ENCODE measurements around the gene ZNF652.

DNA sequence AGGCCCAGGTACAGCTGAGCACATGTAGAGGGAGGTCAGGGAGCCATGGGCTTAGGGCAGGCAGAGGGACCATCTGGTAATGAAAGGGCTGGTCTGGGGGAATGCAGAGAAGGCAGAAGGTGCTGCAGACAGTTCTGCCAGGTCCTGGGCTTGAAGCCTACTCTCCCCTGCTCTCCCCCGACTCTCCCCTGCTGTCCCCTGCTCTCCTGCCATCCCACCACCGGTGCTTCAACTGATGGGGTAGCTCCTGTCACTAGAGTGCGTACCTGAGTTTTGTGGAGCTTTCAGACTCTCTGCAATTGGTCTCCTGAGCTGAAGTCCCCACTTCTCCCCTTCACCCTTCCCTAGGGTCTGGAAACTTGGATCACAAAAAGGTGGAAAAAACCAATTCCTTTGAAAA, 94.1 kb downstream of the ZNF652 start:
- TF ChIP-seq, protein P1, sequence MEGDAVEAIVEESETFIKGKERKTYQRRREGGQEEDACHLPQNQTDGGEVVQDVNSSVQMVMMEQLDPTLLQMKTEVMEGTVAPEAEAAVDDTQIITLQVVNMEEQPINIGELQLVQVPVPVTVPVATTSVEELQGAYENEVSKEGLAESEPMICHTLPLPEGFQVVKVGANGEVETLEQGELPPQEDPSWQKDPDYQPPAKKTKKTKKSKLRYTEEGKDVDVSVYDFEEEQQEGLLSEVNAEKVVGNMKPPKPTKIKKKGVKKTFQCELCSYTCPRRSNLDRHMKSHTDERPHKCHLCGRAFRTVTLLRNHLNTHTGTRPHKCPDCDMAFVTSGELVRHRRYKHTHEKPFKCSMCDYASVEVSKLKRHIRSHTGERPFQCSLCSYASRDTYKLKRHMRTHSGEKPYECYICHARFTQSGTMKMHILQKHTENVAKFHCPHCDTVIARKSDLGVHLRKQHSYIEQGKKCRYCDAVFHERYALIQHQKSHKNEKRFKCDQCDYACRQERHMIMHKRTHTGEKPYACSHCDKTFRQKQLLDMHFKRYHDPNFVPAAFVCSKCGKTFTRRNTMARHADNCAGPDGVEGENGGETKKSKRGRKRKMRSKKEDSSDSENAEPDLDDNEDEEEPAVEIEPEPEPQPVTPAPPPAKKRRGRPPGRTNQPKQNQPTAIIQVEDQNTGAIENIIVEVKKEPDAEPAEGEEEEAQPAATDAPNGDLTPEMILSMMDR (IDR thresholded peaks at IDR 0.05; ENCODE audit: insufficient read depth, low read length, poor library complexity, severe bottlenecking): no peak
- no peak for TF ChIP-seq EZH2phosphoT487 (conservative IDR thresholded peaks at IDR 0.05; ENCODE audit: low read length)
